GM18511 (cell line): ENCODE data around the gene TNFRSF19.
"Not testable (repeated sequence)": the region's sequence is repeated elsewhere in the genome, so short reads cannot be mapped to it uniquely, and the experiment has no call there.

Experiments used
- ATAC-seq: cut with Tn5 transposase; IDR thresholded peaks from one replicate; pipeline ENCODE4 v1.9.1; 2021; ENCODE audit warnings: mild to moderate bottlenecking, moderate library complexity; ENCODE audit not compliant: unreplicated experiment

The TNFRSF19 gene

DNA sequence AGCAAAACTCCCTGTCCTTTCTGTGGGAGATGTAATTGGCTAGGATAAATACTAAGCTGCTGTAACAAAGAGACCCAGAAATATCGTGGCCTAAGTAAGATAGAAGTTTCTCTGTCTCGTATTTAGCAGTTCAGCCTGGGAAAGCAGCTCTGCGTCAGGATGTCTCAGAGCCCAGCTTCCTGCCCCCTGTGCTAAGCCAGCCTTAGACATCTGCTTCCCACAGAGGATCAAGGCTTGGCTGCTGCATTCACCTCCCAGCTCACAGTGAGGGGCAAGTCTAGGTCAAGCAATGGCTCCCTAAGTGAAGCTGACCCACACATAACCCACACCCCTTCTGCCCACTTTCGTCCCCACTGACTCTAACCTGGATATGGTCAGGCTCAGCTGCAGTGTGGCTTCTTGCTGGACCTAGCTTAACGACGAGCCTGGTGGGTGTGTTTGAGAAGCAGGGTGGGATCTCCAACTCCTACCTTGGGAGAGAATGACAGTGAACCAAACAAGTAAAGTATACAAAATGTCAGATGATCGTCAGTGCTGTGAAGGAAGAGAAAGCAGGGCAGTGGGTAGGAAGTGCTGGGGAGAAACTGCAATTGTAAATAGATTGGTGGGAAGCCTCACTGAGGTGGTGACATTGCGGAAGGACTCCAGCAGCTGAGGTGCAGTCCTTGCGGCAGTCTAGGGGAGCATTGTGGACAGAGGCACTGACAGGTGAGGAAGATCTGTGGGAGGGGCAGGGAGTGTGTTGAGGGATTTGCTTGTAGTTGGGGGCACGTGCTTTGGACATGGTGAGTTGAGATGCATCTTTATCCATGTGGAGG, 82.9 kb downstream of the TNFRSF19 start:
- ATAC-seq: no peak

DNA sequence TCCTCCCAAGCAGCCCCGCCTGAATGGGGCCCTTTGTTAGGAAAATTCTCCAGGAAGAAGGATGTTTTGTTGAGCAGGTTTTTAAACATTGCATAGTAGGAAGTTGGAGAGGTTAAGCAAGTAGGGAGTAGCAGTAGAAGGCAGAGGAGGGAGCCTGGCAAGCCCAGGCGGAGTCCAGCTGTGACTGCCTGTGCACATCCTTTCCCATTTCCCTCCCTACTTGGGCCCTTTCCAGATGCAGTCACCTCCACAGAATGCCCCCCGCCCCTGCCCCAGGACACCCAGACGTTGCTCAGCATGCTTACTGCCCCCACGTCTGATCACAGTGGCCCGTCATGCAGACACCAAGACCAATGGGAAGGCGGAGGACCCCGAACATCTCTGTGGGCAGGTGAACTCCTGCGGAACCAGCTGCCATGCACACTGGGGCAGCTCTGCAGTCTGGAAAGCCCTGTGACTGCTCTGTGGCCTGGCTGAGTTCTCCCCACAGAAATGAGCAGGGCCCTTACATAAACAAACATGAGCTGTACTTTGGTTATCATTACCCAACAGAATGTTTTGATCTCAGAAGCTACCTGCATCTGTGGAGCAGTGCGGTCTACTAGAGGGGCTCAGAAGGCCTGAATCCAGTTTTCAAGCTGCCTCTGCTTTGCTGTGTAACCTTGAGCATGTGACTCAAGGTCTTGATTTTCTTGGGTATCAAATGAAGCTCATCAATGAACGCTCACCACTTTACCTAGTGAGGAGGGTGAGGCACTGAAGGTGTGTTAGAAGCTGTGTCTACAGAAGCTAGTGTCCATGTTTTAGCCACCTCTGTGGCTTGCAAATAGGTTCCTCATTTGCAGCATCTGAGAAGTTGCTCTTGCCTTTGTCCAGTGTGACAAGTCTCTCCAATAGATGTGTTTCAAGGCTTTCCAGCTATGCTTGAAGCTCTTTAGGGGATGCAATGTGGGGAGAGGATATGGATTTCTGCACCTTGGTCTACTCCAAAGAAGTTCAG, 84.2 kb downstream of the TNFRSF19 start:
- no peak for ATAC-seq

- ATAC-seq: no peak
These were observed 85.1 kb downstream of the TNFRSF19 start for GRCh38 chr13:23655321-23655720.

DNA sequence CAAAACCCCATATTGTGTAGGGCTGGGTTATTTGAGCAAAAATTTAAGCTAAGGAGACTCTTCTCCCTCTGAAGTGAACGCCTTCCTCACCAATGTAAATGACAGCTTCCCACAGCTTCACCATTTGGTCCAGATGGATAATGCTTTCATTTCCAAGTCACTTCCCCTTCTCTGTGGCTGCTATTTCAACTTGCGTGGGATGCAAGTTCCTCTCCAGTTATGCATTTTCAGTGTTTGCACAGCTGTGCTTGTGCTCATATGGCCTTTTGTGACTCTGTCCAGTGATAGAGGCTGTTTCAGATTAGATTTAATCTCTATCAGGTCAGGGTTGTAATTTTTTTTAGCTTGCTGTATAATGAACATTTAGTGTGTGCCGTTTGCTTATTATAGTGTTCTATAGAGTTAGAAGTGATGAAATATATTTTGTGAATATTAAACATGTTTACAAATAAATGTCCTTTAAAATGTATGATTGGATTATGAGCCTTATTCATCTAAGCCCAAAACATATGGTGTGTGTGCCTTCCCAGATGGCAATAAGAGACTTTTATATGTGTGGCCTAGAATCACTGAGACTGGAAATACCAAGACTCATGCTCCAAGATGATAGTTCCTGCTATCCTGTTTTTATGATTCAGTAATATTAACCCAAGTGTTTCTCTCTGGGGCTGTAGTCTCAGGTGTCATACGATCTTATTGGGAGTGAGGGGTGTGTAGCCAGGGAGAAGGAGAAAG, 86.6 kb downstream of the TNFRSF19 start:
- no peak for ATAC-seq

DNA sequence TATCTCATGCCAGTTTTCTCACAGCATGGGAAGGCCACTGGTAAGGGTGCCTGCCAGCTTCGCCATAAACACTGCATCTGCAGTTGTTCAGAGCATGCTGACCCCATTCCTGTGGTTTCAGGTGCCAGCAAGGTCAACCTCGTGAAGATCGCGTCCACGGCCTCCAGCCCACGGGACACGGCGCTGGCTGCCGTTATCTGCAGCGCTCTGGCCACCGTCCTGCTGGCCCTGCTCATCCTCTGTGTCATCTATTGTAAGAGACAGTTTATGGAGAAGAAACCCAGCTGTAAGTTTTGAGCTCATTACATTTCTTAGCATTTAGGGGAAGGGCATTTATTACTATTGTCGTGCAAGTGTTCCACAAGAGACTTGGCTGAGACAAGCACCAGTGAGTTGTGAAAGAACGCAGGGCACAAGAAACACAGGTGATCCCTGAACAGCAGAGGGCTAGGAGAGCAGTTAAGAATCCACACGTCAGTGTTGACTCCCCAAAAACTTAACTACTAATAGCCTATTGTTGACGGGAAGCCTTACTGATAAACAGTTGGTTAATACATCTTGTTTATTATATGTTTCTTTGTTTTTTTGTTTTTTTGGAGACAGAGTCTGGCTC, 88.8 kb downstream of the TNFRSF19 start:
- ATAC-seq: no peak

- no peak for ATAC-seq
These were observed 90.0 kb downstream of the TNFRSF19 start for GRCh38 chr13:23660249-23660648.

DNA sequence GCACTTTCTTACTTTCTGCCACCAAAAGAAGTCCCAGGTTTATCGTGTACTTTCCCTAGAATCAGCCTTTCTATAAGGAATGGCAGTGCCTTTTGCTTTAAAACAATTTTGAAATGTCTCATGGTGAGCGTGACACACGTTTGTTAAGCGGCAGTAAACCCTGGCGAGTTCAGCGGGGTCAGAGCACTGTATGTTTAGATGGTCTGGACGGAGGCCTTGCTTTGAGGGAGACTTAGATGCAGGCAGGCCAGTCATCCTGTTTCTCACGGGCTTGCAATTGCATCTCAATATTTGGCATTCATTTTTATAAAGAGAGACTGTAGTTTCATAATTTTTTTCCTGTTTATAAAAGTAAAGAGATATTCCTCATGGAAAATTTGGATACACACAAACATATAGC, 96.4 kb downstream of the TNFRSF19 start:
- ATAC-seq: no peak

- ATAC-seq: no peak
These were observed 97.5 kb downstream of the TNFRSF19 start for GRCh38 chr13:23667750-23668149.

DNA sequence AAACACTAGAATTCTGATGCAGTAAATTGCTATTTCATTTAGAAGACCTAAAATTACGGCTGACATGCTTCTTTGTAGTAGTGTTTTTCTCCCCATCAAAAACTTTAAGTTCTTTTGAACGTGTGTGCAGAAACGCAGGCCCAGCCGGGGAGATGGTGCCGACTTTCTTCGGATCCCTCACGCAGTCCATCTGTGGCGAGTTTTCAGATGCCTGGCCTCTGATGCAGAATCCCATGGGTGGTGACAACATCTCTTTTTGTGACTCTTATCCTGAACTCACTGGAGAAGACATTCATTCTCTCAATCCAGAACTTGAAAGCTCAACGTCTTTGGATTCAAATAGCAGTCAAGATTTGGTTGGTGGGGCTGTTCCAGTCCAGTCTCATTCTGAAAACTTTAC, 98.3 kb downstream of the TNFRSF19 start:
- no peak for ATAC-seq

- no peak for ATAC-seq
These were observed 100.6 kb downstream of the TNFRSF19 start for GRCh38 chr13:23670793-23671192.

- no peak for ATAC-seq
These were observed 101.2 kb downstream of the TNFRSF19 start for GRCh38 chr13:23671377-23671776.

DNA sequence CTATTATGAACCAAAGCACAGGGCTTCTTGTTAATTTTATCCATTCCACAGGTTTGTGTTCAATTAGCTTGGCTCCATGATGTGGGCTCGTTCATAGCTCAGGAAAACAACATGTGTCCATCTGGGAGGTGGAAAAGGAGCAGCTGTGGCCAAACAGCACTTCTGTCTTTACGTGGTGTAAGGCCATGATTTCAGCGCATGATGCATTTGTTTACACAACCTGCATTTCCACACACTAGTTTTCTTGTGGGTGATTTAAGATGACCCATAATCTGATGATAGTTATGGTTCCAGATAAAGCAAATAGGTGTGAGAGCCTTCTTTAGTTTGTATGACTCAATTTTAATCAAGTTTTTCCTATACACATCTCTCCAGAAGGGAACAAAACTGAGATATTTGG, 101.7 kb downstream of the TNFRSF19 start:
- ATAC-seq: no peak

- no peak for ATAC-seq
These were observed 102.4 kb downstream of the TNFRSF19 start for GRCh38 chr13:23672616-23673015.

GRCh38 chr13:23673354-23673753, 103.1 kb downstream of the TNFRSF19 start:
- no peak for ATAC-seq

GRCh38 chr13:23673867-23674605, 103.8 kb downstream of the TNFRSF19 start:
- ATAC-seq: no peak

DNA sequence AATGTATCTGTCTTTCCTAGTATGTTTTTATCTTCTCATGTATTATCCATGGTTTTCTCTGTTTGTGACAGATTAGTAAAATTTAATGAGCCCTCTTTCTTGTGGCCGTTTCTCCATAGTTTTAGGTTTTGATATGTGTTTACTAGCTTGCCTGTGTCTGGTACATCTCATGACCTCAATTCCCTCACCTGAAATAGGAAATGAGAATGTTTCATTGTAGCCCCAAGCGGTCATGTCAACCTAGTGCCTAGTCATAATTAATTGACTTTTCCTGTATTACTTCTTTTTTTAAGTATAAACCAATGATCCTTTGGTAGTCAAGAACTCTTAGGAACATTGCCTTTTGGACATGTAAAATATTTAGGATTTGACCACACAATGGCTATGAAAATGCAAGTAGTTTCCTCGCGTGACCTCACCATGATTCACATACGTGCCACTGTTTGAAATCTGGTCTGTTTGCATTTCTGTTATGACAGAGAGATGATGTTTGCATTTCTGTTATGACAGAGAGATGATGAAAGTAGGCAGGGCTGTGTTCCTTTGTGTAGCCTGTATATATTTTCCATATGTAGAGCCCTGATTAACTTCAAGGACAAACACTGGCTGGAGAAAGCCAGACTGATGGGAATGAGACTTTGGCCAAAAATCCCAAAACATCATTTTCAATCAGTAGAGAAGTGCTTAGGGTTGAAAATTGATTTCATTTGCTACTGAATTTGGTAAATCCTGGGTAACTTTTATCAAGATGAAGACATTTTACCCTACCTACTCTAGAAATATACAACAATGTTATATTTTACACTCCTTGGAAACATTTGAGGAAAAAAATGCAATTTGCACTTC, 104.8 kb downstream of the TNFRSF19 start:
- ATAC-seq: no peak

GRCh38 chr13:23677679-23678288, 107.6 kb downstream of the TNFRSF19 start:
- ATAC-seq: not testable (repeated sequence)

DNA sequence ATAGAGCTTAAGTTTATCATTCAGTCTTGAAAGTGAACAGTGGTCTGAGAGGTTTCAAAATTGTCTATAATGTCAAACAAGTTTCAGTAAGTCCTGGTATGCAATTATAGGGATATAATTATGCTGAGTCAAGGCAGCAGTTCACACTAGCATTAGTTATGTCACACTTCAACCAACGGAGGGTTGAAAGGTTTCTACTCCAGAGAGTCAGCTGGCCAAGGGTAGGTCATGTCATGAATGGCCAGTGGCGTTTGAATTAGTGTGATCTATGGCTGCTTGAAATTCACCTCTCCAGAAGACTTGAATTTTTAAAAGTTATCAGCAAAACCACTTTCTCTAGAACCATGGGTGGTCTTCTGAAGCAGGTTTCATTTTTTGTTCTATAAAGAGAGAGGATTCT, 108.6 kb downstream of the TNFRSF19 start:
- ATAC-seq: no peak

DNA sequence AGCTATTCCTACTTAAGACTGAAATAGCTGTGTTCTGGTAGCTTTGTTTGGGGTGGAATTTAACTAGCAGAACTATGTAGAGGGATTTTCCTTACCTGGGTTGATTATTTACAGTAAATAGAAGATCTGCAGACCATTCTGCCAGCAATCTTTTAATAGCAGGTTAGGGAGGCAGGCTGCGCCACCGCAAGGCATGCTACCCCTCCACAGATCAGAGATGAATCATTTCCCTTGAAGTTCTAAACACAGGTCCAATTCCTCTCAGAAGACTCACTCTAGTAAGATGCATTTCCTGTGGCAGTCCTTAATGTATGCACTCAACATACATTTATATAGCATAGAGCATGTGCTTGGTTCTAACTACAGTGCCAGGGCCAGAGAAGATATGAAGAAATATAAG, 109.0 kb downstream of the TNFRSF19 start:
- no peak for ATAC-seq
